ENCODE data around the gene GPR55.

- TF ChIP-seq CTCF (IDR thresholded peaks at IDR 0.05) = no peak
- TF ChIP-seq ZFX (IDR thresholded peaks at IDR 0.05; ENCODE audit: borderline replicate concordance) = no peak
Measured at GRCh38 chr2:230875347-230876315, 49.4 kb downstream of the GPR55 start.

Data from 22Rv1 (cell line).